DMS153 treated with DMSO at 0.1 percent for 48 hours (cell line): ENCODE measurements around the gene ATP8B4.

Source experiments
- DNase-seq: peaks from one replicate; lab custom pipeline; 2025; ENCODE audit not compliant: unreplicated experiment; lab: John Stamatoyannopoulos, UW

ATP8B4 gene

DNA sequence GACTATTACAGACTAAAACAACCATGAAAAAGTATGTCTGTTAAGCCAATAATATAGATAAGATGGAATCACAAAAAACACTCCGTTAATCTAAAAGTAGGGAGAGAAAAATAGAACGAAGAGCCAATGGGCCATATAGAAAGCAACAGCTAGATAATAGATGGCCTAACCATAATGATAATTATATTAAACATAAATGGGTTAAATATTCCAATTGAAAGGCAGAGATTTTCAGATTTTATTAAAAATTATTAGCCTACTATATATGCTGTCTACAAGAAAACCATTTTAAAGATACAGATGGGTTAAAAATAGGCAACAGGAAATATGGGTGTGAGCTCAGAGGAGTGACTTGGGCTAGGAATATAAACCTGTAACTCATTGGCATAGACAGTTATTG, 76.3 kb downstream of the ATP8B4 start:
- DNase-seq: no peak

DNA sequence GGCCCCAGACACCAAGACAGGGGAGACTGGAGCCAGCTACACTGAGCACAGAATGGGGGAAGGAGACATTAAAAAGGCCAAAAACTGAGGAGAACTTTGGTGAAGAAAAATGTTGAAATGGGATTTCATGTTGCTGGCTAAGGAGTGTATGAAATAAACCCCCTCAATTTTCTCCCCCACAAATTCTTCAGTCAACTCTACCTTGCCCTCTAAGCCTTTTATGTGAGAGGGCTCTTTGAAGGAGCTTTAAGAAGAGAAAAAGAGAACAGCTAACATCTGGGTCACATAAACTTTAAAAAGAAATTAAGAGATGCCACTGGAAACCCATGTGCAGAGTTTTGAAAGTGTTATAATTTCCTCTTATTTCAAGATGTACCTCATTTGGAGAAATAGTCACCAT, 88.6 kb downstream of the ATP8B4 start:
- DNase-seq: no peak

DNA sequence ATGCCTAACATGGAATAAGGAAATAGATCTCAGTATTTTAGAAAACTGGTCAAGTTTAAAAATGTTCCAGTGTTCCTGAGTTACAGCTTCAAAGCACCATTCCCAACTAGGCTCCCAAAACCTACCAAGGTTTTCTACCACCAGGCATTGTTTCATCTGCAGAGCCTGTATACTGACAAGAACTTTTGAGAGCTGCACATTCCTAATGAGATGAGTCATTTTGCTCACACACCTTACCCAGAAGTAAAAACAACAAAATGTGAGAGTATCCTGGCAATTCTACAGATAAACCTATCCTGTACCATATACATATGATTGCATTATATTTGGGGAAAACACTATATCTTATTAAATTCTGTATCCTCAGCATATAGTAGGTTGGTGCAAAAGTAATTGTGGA, 90.7 kb downstream of the ATP8B4 start:
- no peak for DNase-seq

DNA sequence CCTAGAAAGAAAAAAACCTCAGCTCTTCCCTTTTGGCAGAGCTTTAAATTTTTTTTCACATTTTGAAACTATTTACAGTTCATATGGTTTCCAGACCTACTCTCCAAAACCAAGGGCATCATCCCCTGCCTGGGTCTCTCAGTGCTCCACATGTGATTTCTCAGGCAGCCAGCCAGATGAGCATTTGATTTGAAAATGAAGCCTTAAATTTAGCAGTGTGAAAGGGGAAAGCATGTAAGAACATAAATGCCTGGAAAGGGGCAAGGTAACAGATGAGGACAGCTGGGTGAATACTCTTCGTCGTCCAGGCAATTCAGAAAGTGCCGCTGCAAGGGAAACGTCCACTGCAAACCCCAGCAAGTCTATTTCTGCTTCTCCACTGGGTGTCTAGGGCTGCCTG, 94.8 kb downstream of the ATP8B4 start:
- DNase-seq: no peak

- DNase-seq: no peak
These were observed 100.5 kb downstream of the ATP8B4 start for GRCh38 chr15:50018491-50018890.

GRCh38 chr15:50017522-50017921, 101.5 kb downstream of the ATP8B4 start:
- no peak for DNase-seq

DNA sequence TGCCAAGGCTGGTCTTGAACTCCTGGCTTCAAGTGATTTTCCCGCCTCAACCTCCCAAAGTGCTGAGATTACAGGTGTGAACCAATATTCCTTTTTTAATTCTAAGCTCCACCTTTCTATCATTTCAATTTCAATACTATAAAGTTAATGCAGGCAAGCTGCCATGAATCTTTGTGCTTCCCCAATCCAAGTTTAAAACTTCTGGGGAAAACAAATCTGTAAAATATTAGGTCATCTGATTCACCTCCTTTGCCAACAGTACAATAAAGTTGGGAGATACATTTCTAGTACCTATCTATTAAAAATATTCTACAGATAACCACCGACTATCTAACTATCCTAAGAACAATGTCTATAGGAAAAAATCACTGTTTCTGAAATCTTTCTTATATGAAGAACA, 102.1 kb downstream of the ATP8B4 start:
- no peak for DNase-seq

GRCh38 chr15:50012790-50013189, 106.2 kb downstream of the ATP8B4 start:
- no peak for DNase-seq

DNA sequence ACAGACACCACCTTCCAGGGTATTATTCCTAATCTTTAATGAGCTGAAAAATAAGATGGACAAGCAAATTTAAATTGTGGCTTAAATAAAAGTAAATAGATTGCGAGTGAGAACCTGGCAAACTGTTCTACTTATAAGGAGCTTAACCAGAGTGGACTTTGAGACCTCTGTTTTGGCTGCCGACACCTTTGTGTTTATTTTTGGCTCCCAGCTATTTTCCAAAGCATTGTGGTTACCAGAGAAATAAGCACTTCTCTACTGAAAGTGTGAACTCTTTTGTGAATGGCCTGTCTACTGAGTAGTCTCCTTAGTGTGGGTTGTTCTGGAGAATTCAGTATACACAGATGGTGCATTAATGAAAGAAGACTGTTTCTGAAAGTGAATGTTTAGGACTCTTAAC, 109.4 kb downstream of the ATP8B4 start:
- no peak for DNase-seq

DNA sequence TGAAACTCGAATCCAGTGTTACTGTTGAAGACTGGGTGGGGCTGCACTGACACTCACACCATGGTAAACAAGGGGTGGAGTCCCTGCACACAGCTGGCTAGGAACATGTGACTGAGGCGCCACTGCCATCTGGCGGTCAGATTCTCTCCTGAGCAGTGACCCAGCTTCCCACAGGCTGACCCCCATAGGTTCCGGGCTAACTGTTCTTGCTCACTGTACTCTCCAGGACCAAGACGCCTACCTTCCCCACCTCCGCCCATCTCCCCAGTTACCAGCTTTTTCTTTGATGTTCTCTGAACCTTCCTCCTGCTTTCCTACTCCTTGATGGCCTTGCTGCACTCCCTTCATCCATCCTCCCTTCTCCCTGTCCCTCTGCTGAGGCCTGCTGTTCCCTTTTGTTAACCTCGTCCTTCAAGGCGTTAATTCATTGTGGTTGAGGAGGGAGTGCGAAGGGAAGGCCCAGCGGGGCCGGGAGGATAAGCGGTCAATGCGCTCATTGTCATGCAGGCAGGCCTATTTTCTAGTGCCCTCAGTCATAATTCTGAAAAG, 115.2 kb downstream of the ATP8B4 start:
- peak; percentile 10 for DNase-seq

GRCh38 chr15:49991587-49991986, 127.4 kb downstream of the ATP8B4 start:
- no peak for DNase-seq

DNA sequence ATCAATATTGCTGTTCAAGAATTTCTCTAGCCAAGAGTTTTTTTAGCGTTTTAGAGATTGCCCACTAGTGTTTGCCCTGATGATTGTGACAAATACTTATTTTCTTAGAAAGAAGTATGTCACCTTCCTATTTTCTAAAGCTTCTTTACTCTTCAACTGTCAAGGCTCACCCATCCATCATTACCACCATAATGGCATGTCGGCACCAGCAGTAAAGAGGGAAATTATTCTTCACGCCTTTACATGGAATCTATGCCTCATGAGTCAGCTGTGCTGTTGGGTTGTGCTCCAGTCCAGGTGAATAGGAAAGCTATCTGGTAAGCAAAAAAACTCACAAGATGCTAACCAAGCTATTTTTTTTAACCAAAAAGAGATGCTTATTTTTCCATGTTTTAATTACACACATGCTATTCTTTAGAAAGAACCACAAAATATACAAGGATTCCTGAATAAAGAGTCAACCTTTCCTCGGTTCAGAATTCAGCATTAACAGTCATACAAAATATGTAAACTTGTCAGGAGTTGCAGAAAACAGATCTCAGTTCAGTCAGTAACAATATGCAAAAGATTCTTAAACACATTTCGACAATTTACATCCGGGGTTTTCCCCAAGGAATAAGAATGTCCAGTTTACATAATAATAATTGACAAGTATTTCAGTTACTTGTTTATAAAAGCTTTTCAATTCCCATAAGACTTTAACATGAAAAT, 128.0 kb downstream of the ATP8B4 start:
- no peak for DNase-seq

DNA sequence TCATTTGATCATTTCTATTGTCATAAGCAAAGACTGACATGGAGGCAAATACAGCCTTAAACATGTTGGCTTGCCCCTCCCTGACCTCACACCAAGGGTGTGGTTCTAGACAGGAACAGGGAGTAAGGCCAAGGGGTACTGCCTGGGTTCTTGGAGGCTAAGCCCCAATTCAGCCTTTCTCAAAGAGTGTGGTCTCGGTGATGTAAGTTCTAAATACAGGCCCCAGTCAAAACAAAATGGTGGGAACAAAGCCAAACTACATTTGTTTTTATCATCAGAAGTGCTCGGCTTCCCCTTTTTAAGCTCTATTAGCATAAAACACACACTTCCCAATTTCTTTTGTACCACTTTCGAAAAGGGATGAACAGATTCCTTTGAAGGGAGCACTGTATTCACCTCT, 129.5 kb downstream of the ATP8B4 start:
- DNase-seq: no peak

DNA sequence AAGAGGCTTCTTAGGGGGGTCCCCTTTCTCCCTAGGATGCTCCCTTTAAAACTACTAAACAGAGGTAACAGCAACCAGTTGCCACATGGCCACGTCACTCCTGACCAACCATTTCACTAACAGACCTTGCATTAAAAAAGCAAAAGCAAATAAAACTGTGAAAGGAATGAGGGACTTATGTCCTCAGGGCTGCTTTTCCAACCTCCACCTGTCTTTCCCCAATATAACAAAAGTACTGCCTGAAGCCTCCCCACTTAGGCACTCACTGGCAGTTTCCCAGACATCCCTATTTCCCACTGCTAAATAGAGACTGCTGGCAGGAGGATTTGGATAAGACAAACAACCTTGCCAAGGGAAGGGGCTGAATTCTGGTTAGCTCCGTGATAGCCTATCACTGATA, 130.3 kb downstream of the ATP8B4 start:
- DNase-seq: no peak

- no peak for DNase-seq
These were observed 131.1 kb downstream of the ATP8B4 start for GRCh38 chr15:49987896-49988295.

GRCh38 chr15:49987198-49987785, 131.7 kb downstream of the ATP8B4 start:
- no peak for DNase-seq

GRCh38 chr15:49986326-49986725, 132.7 kb downstream of the ATP8B4 start:
- no peak for DNase-seq

- DNase-seq: no peak
These were observed 133.6 kb downstream of the ATP8B4 start for GRCh38 chr15:49985463-49985862.

DNA sequence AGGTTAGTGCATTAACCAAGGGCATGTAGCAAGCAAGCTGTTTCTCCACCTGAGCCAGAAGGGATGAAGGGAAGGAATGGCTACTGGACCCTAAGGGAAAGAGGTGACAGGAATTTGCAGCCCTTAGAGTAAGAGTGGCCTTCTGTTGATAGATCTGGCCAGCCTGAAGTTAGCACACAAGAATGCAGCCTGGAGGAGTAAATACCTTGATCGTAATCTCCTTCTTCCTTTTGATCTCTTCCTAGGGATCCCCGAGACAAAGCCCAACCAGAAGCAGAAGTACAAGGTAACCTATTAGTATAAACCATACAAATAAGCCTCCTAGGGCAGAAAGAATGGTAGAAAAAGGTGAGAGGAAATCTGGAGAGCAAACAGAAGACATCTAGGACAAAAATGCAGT, 134.6 kb downstream of the ATP8B4 start:
- no peak for DNase-seq

DNA sequence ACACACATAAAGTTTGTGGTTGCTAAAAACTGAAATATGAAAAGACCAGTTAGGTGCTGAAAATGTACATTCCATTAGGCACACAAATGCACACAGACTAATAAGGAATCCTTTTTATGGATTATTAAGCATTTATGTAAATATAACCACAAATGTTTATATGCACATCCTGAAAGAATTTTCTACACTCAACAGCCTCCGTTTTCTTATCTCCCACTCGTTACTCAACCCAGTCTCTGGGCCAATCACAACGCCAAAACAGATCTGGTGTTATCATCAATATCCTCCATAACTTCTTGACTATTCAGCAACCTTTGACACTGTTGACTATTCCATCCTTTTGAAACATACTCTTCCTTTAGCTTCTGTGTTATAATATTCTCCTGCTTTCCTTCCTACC, 136.4 kb downstream of the ATP8B4 start:
- DNase-seq: no peak

- DNase-seq: no peak
These were observed 139.2 kb downstream of the ATP8B4 start for GRCh38 chr15:49979705-49980382.

- no peak for DNase-seq
These were observed 140.9 kb downstream of the ATP8B4 start for GRCh38 chr15:49978121-49978520.
